Suprapubic skin (tissue), 4 donors: ENCODE data around the gene AVPR1B. TPM values are rescaled to one million over a fixed set of nuclear protein-coding genes. Genes with fewer than 3 reads are reported as not detected.

ENCODE experiments used
- DNase-seq, 2 donors: peaks; one replicate each; pipeline ENCODE4 v3.0.0-alpha.2; 2019; ENCODE audit warnings: low spot score in 2 of 2
- H3K27ac ChIP-seq: fragments of 200-600 bp; sonication (generic); one replicate; pipeline ENCODE4 v1.5.1; 2019
- H3K27me3 ChIP-seq: fragments of 200-600 bp; sonication (generic); one replicate; pipeline ENCODE4 v1.5.1; 2019
- H3K36me3 ChIP-seq: fragments of 200-600 bp; sonication (generic); one replicate; pipeline ENCODE4 v1.5.1; 2019
- H3K4me1 ChIP-seq: fragments of 200-600 bp; sonication (generic); one replicate; pipeline ENCODE4 v1.5.1; 2019
- H3K4me3 ChIP-seq: fragments of 200-600 bp; sonication (generic); one replicate; pipeline ENCODE4 v1.5.1; 2019; ENCODE audit warnings: mild to moderate bottlenecking
- H3K9me3 ChIP-seq: fragments of 200-600 bp; sonication (generic); one replicate; pipeline ENCODE4 v1.5.1; 2019
- EP300 ChIP-seq: sonication (generic); formaldehyde crosslinking; IDR thresholded peaks from one replicate; pipeline ENCODE4 v1.6.1; 2017; ENCODE audit warnings: antibody characterized with exemption
- POLR2A ChIP-seq, 2 donors: fragments of 450-650 bp; IDR thresholded peaks; one replicate each; pipeline ENCODE4 v1.6.1; 2017; ENCODE audit warnings: antibody characterized with exemption in 2 of 2, mild to moderate bottlenecking in 2 of 2, moderate library complexity in 2 of 2
- POLR2AphosphoS5 ChIP-seq, 3 donors: sonication (generic); formaldehyde crosslinking; IDR thresholded peaks; one replicate each; pipeline ENCODE4 v1.6.1; 2017; ENCODE audit warnings: antibody characterized with exemption in 3 of 3
- WGBS: methylation state at CpG from one replicate; pipeline ENCODE4 v1.1.5; 2018; 5-methylcytosine and 5-hydroxymethylcytosine counted together
- total RNA-seq, 4 donors: library from RNA; depleted of rRNA; stranded (reverse); fragments of >200 nt; gene quantifications; one replicate each; pipeline ENCODE4 v1.1.0, GENCODE V29; 2016
- TF ChIP-seq, protein P1 (sequence below), 2 donors: fragments of 200-600 bp in 1 of 2; fragments of 450-650 bp in 1 of 2; sonication (generic) in 1 of 2; IDR thresholded peaks; one replicate each; pipeline ENCODE4 v1.5.1; 2016 to 2019; ENCODE audit warnings: antibody characterized with exemption in 2 of 2, mild to moderate bottlenecking in 1 of 2, moderate library complexity in 1 of 2

AVPR1B gene
- total RNA-seq, 4 donors from 2014 or later, result not detected

DNA sequence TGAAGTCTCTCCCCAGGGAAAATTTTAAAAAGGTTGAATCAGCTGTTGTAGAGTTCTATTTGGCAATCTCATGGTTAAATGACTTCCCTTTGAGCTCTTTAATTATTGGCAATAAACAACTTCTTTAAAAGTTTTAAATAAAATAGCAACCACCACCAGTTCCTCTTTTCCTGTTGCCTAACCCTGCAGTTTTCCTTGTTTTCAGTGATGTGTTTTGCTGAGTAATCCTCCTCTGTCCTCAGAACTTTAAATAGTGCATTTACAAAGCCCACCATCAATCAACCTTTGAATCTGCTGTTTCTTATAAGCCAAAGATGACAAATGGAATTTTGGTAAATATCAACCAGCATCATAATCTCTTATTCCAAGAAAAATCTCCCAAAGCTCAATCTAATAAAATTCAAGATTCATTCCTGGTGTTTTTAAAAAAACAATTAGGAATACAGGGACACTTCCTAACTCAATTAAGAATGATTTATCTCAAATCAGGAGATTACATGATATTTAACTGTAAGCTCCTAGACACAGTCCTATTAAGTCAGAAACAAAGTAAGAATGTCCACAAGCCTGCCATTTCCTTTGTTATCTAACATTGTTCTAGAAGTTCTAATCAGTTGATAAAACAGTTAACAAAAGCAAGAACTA is 14.8 kb downstream of the AVPR1B start:
- Histone ChIP-seq H3K4me1 (peaks cover 8% of the 10 kb centered on the region), H3K27ac (no peak overlapping the region), H3K9me3 (no peaks in the 10 kb centered on the region), H3K27me3 (no peaks in the 10 kb centered on the region), H3K4me3 (no peak overlapping the region), H3K36me3 (no peaks in the 10 kb centered on the region)
- no peak for TF ChIP-seq POLR2AphosphoS5 (IDR thresholded peaks at IDR 0.05)
- no peak for TF ChIP-seq POLR2A (IDR thresholded peaks at IDR 0.05)
- TF ChIP-seq, protein P1, sequence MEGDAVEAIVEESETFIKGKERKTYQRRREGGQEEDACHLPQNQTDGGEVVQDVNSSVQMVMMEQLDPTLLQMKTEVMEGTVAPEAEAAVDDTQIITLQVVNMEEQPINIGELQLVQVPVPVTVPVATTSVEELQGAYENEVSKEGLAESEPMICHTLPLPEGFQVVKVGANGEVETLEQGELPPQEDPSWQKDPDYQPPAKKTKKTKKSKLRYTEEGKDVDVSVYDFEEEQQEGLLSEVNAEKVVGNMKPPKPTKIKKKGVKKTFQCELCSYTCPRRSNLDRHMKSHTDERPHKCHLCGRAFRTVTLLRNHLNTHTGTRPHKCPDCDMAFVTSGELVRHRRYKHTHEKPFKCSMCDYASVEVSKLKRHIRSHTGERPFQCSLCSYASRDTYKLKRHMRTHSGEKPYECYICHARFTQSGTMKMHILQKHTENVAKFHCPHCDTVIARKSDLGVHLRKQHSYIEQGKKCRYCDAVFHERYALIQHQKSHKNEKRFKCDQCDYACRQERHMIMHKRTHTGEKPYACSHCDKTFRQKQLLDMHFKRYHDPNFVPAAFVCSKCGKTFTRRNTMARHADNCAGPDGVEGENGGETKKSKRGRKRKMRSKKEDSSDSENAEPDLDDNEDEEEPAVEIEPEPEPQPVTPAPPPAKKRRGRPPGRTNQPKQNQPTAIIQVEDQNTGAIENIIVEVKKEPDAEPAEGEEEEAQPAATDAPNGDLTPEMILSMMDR (IDR thresholded peaks at IDR 0.05), result no peak
- TF ChIP-seq EP300, result no peak
- no peak for DNase-seq

DNA sequence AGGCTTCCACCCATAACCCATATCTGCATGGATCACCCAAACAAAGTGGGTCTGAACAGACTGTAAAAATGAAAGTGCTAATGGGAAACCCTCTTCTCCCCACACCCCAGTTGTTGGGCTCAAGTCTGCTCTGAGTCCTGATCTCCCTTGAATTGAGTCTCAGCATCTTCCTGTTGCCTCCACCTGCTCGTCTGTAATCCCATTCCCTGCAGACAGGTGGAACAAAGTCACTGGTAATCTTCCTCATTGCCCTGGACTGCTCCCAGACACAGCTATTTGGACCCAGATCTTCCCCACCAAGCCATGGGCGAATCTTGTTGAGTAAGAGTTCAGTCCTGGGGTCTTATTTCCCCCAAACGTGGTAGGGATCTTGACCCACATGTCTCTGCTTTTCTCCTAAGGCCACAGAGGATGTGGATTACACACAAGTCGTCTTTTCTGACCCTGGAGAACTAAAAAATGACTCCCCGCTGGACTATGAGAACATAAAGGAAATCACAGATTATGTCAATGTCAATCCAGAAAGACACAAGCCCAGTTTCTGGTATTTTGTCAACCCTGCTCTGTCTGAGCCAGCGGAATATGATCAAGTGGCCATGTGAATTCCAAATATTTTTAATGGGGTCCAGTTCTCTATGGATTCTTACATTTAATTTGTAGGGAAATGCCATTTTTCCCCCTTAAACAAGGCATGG is 15.7 kb downstream of the AVPR1B start:
- Histone ChIP-seq H3K27me3 (no peaks in the 10 kb centered on the region), H3K27ac (no peak overlapping the region), H3K4me1 (peaks cover 6% of the 10 kb centered on the region), H3K36me3 (no peaks in the 10 kb centered on the region), H3K9me3 (no peaks in the 10 kb centered on the region), H3K4me3 (no peak overlapping the region)
- WGBS, result 81% methylated on average over 6 of the region's 6 CpGs
- no peak for DNase-seq
- TF ChIP-seq POLR2A (IDR thresholded peaks at IDR 0.05) (no peak), POLR2AphosphoS5 (IDR thresholded peaks at IDR 0.05) (no peak), EP300 (no peak)
- TF ChIP-seq, protein P1 (IDR thresholded peaks at IDR 0.05), result no peak

DNA sequence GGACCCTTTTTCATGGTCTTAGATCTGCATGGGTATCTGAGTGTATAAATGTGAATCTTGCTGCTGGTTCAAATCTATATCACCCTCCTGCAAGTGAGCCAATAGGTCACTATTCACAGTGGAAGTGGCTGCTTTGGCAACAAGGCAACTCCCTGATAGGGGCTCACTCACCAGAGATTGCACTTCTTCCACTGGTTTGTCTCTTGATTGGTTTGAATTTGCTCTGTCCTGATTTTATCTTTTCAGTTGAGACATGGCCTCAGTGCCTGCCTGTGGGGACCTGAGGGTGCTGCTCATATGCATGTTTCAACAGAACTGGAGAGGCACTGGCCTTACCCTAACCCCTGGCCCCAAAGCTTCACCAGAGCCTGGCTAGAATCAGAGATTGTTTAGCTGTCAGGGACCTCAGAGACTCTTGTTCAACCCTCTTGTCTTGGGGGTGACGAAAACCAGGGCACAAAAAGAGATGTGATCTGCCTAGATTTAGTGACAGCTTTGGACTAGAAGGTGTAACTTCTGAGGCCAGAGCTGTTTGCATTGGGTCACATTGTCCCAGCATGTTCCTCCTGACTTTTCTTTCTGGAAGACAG is 16.9 kb downstream of the AVPR1B start:
- WGBS, result 89% methylated on average over 1 of the region's 1 CpG
- no peaks in the 10 kb centered on the region for H3K36me3 ChIP-seq
- TF ChIP-seq POLR2AphosphoS5 (IDR thresholded peaks at IDR 0.05) (no peak), EP300 (no peak), POLR2A (IDR thresholded peaks at IDR 0.05) (no peak)
- TF ChIP-seq, protein P1 (IDR thresholded peaks at IDR 0.05), result no peak
- no peaks in the 10 kb centered on the region for H3K9me3 ChIP-seq
- no peak for DNase-seq
- no peaks in the 10 kb centered on the region for H3K27me3 ChIP-seq
- peaks cover 3% of the 10 kb centered on the region for H3K4me1 ChIP-seq
- no peak overlapping the region for H3K27ac ChIP-seq
- no peak overlapping the region for H3K4me3 ChIP-seq

DNA sequence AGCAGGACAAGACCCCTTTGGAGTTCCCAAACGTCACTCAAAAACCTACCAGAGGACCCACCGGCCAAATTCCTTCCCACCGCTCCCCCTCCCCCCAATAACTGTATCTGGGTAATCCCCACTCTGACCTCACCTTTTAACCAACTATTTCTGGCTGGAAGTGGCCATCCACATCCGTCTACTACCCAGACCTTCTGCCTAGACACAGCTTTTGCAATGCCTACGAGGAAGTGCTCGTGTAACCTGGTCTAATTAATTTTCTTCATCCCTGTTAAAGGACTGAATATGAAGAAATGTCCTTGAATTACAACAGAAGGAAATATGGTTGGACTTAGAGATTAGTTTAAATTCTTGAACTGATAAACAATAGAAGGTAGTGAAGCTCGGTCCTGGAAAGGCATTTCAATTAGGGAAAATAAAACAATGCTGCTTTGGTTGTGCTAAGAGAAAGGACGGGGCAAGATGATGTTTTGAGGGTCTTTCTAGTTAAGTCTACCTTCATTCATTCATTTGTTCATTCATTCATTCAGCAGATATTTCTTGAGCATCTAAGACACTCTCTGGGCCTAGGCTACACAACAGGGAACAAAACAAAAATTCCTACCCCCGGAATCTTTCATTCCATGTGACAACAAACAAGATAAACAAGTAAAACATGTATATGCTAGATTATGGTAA is 18.8 kb downstream of the AVPR1B start:
- Histone ChIP-seq H3K4me3 (no peak overlapping the region), H3K36me3 (no peaks in the 10 kb centered on the region), H3K4me1 (peaks cover 3% of the 10 kb centered on the region), H3K27ac (no peak overlapping the region), H3K27me3 (no peaks in the 10 kb centered on the region), H3K9me3 (no peaks in the 10 kb centered on the region)
- WGBS, result 82% methylated on average over 9 of the region's 9 CpGs
- DNase-seq, result no peak
- no peak for TF ChIP-seq POLR2A (IDR thresholded peaks at IDR 0.05)
- TF ChIP-seq EP300, result no peak
- TF ChIP-seq, protein P1 (IDR thresholded peaks at IDR 0.05), result no peak
- TF ChIP-seq POLR2AphosphoS5 (IDR thresholded peaks at IDR 0.05), result no peak

DNA sequence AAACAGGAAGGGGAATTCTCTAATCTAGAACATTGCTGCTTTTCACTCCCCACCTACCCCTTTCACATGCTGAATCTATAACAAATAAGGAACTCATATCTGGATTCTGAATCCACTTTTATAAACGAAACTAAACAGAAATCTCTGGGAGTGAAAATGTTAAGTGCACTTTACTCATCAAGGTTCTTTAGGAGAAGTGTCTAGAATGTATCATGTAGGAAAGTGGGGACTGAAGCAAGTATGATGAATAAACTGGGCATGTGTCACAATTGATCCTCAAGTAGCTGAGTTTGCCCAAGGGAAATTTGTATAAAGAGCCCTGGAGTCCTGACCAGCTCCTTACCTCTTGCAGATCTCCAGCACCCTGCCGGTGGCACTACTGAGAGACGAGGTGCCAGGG is 19.8 kb downstream of the AVPR1B start:
- TF ChIP-seq EP300 (no peak), POLR2A (IDR thresholded peaks at IDR 0.05) (no peak), POLR2AphosphoS5 (IDR thresholded peaks at IDR 0.05) (no peak)
- TF ChIP-seq, protein P1 (IDR thresholded peaks at IDR 0.05), result no peak
- H3K27ac ChIP-seq, result no peak overlapping the region
- H3K4me3 ChIP-seq, result no peak overlapping the region
- peaks cover 3% of the 10 kb centered on the region for H3K4me1 ChIP-seq
- H3K36me3 ChIP-seq, result no peaks in the 10 kb centered on the region
- no peak for DNase-seq
- WGBS, result 72% methylated on average over 3 of the region's 3 CpGs
- no peaks in the 10 kb centered on the region for H3K27me3 ChIP-seq
- no peaks in the 10 kb centered on the region for H3K9me3 ChIP-seq
